ENCODE results near the gene NUDC. TPM values are rescaled to one million over a fixed set of nuclear protein-coding genes. Genes with fewer than 3 reads are reported as not detected.
"Not testable (repeated sequence)": the region's sequence is repeated elsewhere in the genome, so short reads cannot be mapped to it uniquely, and the experiment has no call there.

Gene NUDC
- total RNA-seq, 4 donors from 2014 or later, result 45.2 to 50.3 (median 46.1) TPM

DNA sequence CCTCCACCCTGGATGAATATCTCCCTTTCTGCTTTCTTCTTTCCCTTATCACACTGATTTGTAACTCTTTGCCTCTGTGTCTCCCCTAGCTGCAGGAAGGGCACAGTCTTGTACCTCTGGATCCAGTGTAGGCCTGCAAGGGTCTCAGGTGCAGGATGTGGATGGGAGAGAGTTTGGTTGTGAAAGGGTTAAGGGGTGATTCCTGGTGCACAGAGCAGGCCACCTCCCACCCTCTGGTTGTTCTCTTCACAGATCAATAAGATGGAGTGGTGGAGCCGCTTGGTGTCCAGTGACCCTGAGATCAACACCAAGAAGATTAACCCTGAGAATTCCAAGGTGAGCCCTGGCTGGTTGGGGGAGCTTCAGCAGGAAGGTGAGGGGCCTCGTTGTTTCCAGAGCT is 23.6 kb downstream of the NUDC start:
- Histone ChIP-seq H3K27ac (no peak overlapping the region), H3K4me3 (no peak overlapping the region), H3K4me1 (no peaks in the 10 kb centered on the region), H3K36me3 (peaks cover 39 to 97% (median 52%) of the 10 kb centered on the region in 3 donors), H3K9me3 (no peaks in the 10 kb centered on the region), H3K27me3 (no peaks in the 10 kb centered on the region)
- no peak for DNase-seq
- intact Hi-C loops (cut with DNase I), result no loop called here
- TF ChIP-seq POLR2A (IDR thresholded peaks at IDR 0.05) (no peak), CTCF (IDR thresholded peaks at IDR 0.05) (no peak)
- WGBS, 2 donors, result 63% methylated on average over 1 of the region's 2 CpGs; no CpG with 5 or more reads in 1 of the 2 donors

GRCh38 chr1:26945728-26946127 is 24.2 kb downstream of the NUDC start:
- no peak overlapping the region for H3K27ac ChIP-seq
- H3K4me3 ChIP-seq, result no peak overlapping the region
- H3K27me3 ChIP-seq, result no peaks in the 10 kb centered on the region
- 73 to 93% methylated on average over 5 to 8 of the region's 8 CpGs for WGBS, 2 donors
- H3K9me3 ChIP-seq, result no peaks in the 10 kb centered on the region
- H3K36me3 ChIP-seq, result peaks cover 39 to 100% (median 52%) of the 10 kb centered on the region in 3 donors
- DNase-seq, result no peak
- no peaks in the 10 kb centered on the region for H3K4me1 ChIP-seq
- TF ChIP-seq POLR2A (IDR thresholded peaks at IDR 0.05) (no peak), CTCF (IDR thresholded peaks at IDR 0.05) (no peak)
- intact Hi-C loops (cut with DNase I), result no loop called here

DNA sequence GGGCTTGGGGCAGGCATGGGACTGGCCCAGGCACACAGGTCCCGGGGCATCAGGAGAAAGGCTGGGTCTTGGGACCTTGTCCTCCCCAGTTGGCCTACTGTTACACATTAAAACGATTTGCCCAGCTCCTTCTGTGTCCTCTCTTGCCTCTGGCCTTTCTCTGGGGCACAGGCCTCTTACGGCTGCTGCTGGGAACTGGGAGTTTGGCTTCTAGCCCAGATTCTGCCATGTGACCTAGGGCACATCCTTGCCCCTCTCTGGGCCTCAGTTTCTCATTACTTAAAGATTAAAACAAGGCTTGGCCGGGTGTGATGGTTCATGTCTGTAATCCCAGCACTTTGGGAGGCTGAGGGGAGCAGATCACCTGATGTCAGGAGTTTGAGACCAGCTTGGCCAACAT is 24.7 kb downstream of the NUDC start:
- Histone ChIP-seq H3K9me3 (no peaks in the 10 kb centered on the region), H3K27ac (no peak overlapping the region), H3K4me3 (no peak overlapping the region), H3K36me3 (peaks cover 41 to 100% (median 50%) of the 10 kb centered on the region in 3 donors), H3K27me3 (no peaks in the 10 kb centered on the region), H3K4me1 (no peaks in the 10 kb centered on the region)
- WGBS, 2 donors, result 50 to 78% methylated on average over 2 to 3 of the region's 4 CpGs
- intact Hi-C loops (cut with DNase I), result no loop called here
- no peak for TF ChIP-seq CTCF (IDR thresholded peaks at IDR 0.05)
- no peak for TF ChIP-seq POLR2A (IDR thresholded peaks at IDR 0.05)
- no peak for DNase-seq

- H3K27me3 ChIP-seq; H3K4me3 ChIP-seq; DNase-seq; H3K9me3 ChIP-seq; intact Hi-C loops (cut with DNase I); H3K27ac ChIP-seq; H3K4me1 ChIP-seq: not testable (repeated sequence)
- whole genome bisulfite sequencing, 2 donors, result 92% methylated on average over 10 to 14 of the region's 16 CpGs
- H3K36me3 ChIP-seq, result peaks cover 30 to 100% (median 30%) of the 10 kb centered on the region in 3 donors
These were observed 27.1 kb downstream of the NUDC start for GRCh38 chr1:26948725-26949057.

GRCh38 chr1:26949266-26949925 is 27.9 kb downstream of the NUDC start:
- H3K4me3 ChIP-seq, result no peak overlapping the region
- no peak overlapping the region for H3K27ac ChIP-seq
- DNase-seq, result no peak
- no peaks in the 10 kb centered on the region for H3K4me1 ChIP-seq
- no peaks in the 10 kb centered on the region for H3K9me3 ChIP-seq
- intact Hi-C loops (cut with DNase I), result no loop called here
- H3K36me3 ChIP-seq, result peaks cover 25 to 94% (median 27%) of the 10 kb centered on the region in 3 donors
- no peaks in the 10 kb centered on the region for H3K27me3 ChIP-seq
- TF ChIP-seq CTCF (IDR thresholded peaks at IDR 0.05) (no peak), POLR2A (IDR thresholded peaks at IDR 0.05) (no peak)
- WGBS, 2 donors, result 100% methylated on average over 1 of the region's 1 CpG

DNA sequence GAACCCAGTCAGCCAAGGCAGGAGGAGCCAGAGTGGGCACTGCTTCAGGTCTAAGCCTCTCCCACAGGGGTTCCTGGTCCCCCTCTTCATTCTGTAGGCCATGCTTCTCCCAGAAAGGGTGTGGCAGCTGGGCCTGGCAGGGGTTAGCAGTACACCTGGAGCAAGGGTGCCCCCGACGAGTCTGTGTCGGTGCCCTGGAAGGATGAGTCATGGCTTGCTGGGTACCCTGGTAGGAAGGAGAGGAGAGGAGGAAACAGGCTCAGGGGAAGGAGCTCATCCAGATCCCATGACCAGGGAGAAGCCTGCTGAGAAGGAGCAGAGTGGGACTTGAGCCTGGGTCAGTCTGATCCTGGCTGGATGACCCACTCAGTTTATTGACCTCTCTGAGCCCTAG is 28.4 kb downstream of the NUDC start:
- intact Hi-C loops (cut with DNase I), result no loop called here
- peaks cover 20 to 92% (median 23%) of the 10 kb centered on the region in 3 donors for H3K36me3 ChIP-seq
- TF ChIP-seq POLR2A (IDR thresholded peaks at IDR 0.05) (no peak), CTCF (IDR thresholded peaks at IDR 0.05) (no peak)
- H3K4me3 ChIP-seq, result no peak overlapping the region
- no peak for DNase-seq
- no peak overlapping the region for H3K27ac ChIP-seq
- WGBS, 2 donors, result 30 to 60% methylated on average over 1 to 2 of the region's 3 CpGs
- no peaks in the 10 kb centered on the region for H3K4me1 ChIP-seq
- H3K27me3 ChIP-seq, result no peaks in the 10 kb centered on the region
- no peaks in the 10 kb centered on the region for H3K9me3 ChIP-seq
